ENCODE results near the gene ZNF318.
"Not testable (repeated sequence)": the region's sequence is repeated elsewhere in the genome, so short reads cannot be mapped to it uniquely, and the experiment has no call there.

Gene ZNF318

GRCh38 chr6:43339168-43339567 lies 30.3 kb downstream of the ZNF318 start:
- no peak for DNase-seq (ENCODE audit: low read depth in 2 of 2)

GRCh38 chr6:43338243-43338642 lies 31.2 kb downstream of the ZNF318 start:
- DNase-seq (ENCODE audit: low read depth in 2 of 2) = no peak

GRCh38 chr6:43336382-43336781 lies 33.1 kb downstream of the ZNF318 start:
- DNase-seq (ENCODE audit: low read depth in 2 of 2) = no peak

DNA sequence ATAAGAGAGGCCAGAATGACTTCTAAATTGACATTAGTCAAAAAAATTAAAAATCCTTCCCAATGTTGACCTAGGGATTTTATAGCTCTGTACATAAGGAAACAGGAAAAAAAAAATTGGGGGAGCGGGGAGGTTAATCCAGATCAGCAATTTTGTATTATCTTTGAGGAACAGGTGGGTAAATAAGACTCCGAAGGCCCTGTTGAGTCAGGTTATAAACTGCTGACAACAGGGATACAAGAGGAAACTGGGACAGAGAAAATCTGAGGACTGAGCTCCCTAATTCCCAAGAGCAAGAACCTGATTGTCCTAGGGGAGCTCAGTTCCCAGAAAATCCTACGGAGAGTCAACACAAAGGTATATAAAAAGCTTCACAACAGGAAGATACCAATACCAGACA lies 34.0 kb downstream of the ZNF318 start:
- DNase-seq (ENCODE audit: low read depth in 2 of 2) = no peak

DNA sequence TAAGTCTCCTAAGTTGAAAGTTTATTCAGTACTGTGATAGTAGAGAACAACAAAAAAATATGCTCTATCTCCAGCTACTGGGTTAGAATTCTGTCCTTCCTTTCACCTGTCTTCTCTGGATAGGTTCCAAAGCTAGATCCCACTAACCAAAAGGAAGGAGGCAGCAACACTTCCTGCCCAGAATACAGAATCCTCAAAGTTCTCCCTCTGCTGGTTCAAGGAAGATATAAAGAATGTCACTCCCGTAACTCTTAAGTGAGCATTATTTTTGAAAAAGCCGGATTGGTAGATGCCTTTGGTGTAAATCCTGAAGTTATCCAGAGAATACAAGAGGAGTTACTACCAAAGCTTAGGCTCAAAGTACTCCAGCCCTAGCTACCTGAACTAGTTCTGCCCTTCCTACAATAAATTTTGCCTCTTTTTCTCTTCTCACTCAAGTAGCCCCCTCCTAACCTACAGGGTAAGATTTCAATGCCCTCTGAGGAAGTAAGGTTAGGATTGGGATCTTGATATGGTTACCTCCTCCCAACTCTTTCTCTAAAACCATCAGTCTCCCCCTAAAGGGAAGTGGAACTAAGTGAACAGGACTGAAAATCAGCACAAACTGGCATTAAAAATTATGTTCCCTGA lies 34.9 kb downstream of the ZNF318 start:
- DNase-seq (ENCODE audit: low read depth in 2 of 2) = peak; percentile 23 to 28

GRCh38 chr6:43331891-43332290 lies 37.6 kb downstream of the ZNF318 start:
- DNase-seq (ENCODE audit: low read depth in 2 of 2) = no peak

GRCh38 chr6:43331470-43331869 lies 38.0 kb downstream of the ZNF318 start:
- no peak for DNase-seq (ENCODE audit: low read depth in 2 of 2)

GRCh38 chr6:43328528-43328927 lies 40.9 kb downstream of the ZNF318 start:
- DNase-seq (ENCODE audit: low read depth in 2 of 2) = no peak

DNA sequence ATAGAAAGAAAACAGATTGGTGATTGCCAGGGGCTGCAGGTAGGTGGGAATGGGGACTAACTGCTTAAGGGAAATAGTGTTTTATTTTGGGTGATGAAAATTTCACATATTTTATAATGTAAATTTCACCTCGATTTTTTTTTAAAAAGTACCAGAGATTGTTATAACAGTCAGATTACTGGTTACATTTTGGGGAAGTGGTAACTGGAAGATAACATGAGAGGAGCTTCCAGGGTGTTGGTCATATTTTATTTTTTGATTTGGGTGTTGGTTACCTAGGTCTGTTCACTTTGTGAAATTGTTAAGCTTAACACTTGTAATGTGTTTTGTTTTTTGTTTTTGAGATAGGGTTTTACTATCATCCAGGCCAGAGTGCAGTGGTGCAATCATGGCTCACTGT lies 43.6 kb downstream of the ZNF318 start:
- no peak for DNase-seq (ENCODE audit: low read depth in 2 of 2)

GRCh38 chr6:43318011-43318410 lies 51.4 kb downstream of the ZNF318 start:
- no peak for DNase-seq (ENCODE audit: low read depth in 2 of 2)

GRCh38 chr6:43313813-43314212 lies 55.6 kb downstream of the ZNF318 start:
- no peak for DNase-seq (ENCODE audit: low read depth in 2 of 2)

DNA sequence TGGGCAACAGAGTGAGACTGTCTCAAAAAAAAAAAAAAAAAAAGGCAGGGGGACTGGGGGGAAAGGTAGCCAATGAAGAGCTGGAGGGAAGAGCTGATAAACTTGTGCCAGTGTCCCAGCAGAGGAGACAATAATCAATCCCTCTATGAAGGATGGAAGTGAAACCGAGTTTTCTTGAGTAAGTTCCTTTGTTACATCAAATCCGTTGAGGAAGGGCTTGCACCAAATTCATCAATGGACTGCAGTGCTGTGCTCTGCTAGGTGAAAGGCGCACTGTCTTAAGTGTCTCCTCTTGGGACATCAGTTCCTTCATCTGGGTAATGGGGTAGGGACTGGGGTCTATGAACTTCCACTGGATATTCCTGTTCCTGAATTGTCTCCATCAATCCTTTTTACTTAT lies 57.8 kb downstream of the ZNF318 start:
- DNase-seq (ENCODE audit: low read depth in 2 of 2) = no peak

GRCh38 chr6:43310624-43311023 lies 58.8 kb downstream of the ZNF318 start:
- DNase-seq (ENCODE audit: low read depth in 2 of 2) = no peak

DNA sequence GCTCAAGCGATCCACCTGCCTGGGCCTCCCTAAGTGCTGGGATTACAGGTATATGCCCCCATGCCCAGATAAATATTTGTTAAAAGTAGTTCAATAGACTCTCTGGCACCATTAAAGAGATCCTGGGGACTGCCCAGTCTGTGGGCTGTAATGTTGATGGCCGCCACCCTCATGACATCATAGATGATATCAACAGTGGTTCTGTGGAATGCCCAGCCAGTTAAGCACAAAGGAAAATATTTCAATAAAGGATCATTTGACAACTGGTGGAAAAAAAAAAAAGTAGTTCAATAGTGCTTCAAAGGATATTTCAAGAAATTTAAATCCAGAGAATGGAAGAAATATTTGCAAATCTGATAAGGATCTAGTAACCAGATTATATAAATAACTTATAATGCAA lies 59.3 kb downstream of the ZNF318 start:
- no peak for DNase-seq (ENCODE audit: low read depth in 2 of 2)

DNA sequence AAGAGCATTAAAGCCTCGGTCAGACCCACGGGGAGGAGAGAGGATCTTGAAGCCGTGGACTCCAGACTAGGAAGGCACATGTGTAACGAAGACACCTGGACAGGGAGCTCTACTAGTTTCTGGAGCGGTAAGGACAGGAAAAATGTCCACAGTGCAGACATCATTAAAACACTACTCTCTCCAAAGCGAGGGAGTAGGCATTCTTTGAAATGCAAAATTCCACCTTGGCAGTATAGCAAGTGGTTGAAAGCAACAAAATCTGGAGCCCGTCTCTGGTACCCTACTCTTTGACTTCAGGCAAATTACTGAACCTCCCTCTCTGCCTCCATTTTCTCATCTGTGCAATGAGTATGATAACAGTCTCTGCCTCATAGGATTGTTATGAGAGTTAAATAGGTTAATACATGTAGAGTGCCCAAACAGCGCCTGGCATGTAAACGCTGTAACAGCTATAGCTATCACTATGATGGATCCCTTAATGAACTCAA lies 60.4 kb downstream of the ZNF318 start:
- DNase-seq (ENCODE audit: low read depth in 2 of 2) = no peak

- DNase-seq (ENCODE audit: low read depth in 2 of 2) = peak; percentile 9 to 14
Measured at GRCh38 chr6:43308101-43308989, 61.1 kb downstream of the ZNF318 start, which contains the start of gene CRIP3. TSS of gene CRIP3 (minus strand) at chr6:43308826. CDS start at chr6:43308792, 34 bp downstream.

DNA sequence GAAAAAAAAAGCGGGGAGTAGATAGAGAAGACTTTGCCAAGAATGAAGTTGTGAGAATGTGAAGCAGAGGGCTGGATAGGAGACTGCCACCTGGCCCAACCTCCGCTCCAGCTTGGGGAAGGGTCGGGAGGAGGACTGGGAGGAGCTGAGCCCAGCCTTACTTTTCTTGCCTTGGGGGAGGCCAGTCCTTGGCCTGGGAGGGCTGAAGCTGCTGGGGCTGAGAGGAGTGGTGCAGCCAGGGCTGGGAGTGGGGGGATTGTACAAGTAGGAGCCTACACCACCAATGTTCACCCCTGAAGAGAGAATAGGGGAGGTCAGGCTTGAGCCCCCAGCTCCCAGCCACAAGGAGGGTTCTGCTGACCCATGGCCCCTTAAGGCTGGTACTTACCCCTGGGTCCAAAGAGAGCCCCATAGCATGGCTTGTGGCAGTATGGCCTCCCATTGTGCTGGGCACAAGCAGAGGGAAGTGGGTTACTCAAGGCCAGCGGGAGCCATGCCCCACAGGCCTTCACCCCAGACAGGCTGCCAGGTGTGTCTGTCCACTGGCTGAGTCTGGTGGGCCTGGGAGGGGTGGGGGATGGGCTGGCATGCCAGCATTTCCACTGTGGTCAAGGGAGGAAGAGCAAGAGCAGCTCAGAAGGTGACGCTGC lies 61.9 kb downstream of the ZNF318 start:
- no peak for DNase-seq (ENCODE audit: low read depth in 2 of 2)

- DNase-seq (ENCODE audit: low read depth in 2 of 2) = no peak
Measured at GRCh38 chr6:43306086-43306485, 63.4 kb downstream of the ZNF318 start.

- no peak for DNase-seq (ENCODE audit: low read depth in 2 of 2)
Measured at GRCh38 chr6:43304882-43305281, 64.6 kb downstream of the ZNF318 start.

GRCh38 chr6:43304361-43304760 lies 65.1 kb downstream of the ZNF318 start:
- no peak for DNase-seq (ENCODE audit: low read depth in 2 of 2)

- no peak for DNase-seq (ENCODE audit: low read depth in 2 of 2)
Measured at GRCh38 chr6:43303751-43304331, 65.6 kb downstream of the ZNF318 start.

DNA sequence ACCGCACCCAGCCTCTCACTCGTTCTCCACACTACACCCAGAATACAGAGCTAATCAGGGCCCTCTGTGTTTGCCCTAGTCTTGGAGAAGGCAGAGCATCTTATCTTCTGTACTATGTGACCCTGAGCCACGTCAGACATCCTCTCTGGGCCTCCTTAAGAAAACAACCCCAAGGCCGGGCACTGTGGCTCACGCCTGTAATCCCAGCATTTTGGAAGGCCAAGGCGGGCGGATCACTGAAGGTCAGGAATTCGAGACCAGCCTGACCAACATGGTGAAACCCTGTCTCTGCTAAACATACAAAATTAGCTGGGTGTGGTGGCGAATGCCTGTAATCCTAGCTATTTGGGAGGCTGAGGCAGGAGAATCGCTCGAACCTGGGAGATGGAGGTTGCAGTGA lies 66.4 kb downstream of the ZNF318 start:
- not testable (repeated sequence) for DNase-seq (ENCODE audit: low read depth in 2 of 2)

All from fibroblast of skin of left biceps (primary cell).